GM23248 (cell line): ENCODE results near the gene NUP160.

Experiments
- EZH2 ChIP-seq: fragments of 200-600 bp; sonication (generic); IDR thresholded peaks from 2 replicates; pipeline ENCODE4 v1.6.1; 2018; ENCODE audit warnings: antibody characterized with exemption, mild to moderate bottlenecking; ENCODE audit not compliant: insufficient read depth, poor library complexity, severe bottlenecking
- EZH2phosphoT487 ChIP-seq: fragments of 200-600 bp; sonication (generic); IDR thresholded peaks from 2 replicates; pipeline ENCODE4 v1.6.1; 2018; ENCODE audit warnings: antibody characterized with exemption, moderate library complexity, mild to moderate bottlenecking, low read depth; ENCODE audit not compliant: insufficient read depth

DNA sequence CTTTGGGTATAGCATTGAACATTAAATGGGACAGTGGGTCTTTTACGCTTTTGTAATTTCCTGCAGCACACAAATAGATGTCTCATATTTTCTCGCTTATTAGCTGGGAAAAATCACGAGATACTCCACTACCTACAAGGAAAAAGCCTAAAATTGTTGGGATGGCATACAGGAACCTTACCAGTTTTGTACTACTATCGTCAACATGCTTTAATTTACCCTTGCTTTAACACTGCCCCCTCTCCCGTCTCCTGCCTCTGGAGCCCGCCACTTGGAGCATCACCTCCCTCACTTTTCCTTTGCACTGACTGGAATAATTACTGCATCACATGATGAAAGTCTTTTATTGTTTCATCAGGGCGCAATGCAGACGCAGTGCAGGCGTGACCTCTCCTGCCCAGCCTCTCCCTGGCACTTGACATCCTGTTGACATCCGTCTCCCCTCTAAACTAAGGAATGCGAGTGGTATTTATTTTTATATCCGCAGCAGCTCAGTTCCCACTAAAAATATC is 80.0 kb downstream of the NUP160 start:
- TF ChIP-seq EZH2 (no peak), EZH2phosphoT487 (no peak)
